Embryonic facial prominence (tissue), 1 donor: ENCODE measurements around the gene NACC2.

Experiments used
- DNase-seq: peaks from one replicate; pipeline ENCODE4 v3.0.0-alpha.2; 2016; ENCODE audit errors: extremely low spot score

NACC2 gene

DNA sequence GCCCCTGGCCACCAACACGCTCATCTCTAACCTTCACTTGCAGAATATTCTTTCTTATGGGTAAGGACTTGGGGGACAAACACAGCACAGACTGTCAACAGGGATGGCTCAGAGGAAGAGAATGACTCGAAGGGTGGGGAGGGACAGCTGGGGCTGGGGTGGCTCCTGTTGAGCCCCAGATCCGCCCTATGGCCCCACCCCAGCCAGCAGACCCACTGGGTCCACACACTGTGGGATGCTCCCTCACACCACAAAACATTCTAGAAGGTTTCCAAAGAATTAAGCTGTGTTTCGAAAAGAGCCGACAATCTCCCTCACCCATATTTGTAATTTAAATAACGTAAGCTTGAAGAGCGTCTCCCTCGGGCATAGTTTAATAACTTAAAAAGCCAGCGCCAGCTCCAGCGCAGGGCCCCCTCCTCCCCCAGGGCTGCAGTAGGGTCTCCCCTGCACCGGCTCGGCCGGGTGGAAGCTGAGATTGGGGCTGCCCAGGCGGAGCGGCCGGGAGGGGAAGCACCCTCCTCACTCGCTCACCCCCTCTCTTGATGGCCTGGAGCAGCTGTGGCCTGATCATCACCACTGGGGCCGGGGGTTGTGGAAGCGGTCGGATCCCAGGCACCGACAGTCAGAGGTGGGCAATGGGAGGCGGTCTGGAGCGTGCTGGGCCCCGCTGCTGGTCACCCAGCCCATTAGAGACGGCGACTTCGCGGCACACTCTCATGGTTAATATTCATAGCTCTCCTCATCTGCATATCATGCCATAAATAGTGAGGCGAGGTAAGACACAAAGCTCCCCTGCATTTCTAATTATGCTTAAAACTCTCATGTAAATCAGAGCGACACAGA lies 37.6 kb downstream of the NACC2 start:
- no peak for DNase-seq

GRCh38 chr9:136056546-136057235 lies 38.4 kb downstream of the NACC2 start:
- DNase-seq, result no peak

- no peak for DNase-seq
Observed at GRCh38 chr9:136055715-136056545, 39.2 kb downstream of the NACC2 start.

GRCh38 chr9:136054798-136055714 lies 40.0 kb downstream of the NACC2 start:
- DNase-seq, result no peak

- no peak for DNase-seq
Observed at GRCh38 chr9:136054146-136054545, 40.9 kb downstream of the NACC2 start.

DNA sequence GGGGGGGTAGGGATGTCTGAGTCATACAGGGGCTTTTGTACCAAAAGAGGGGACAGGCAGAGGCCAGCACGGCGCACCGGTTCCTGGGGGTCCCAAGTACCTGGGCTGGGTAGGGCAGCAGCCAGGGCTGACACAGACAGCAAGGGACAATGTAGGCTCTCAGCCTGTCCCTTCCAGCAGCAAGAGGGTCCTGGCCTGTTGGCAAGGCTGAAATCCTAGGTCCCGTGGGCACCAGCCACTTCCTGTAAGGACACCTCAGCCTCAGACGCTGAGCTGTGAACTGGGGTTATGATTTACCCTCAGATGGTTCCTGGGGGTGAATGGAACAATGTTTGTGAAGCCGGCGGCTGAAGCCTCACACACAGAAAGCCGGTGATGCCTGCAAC lies 41.3 kb downstream of the NACC2 start:
- no peak for DNase-seq

DNA sequence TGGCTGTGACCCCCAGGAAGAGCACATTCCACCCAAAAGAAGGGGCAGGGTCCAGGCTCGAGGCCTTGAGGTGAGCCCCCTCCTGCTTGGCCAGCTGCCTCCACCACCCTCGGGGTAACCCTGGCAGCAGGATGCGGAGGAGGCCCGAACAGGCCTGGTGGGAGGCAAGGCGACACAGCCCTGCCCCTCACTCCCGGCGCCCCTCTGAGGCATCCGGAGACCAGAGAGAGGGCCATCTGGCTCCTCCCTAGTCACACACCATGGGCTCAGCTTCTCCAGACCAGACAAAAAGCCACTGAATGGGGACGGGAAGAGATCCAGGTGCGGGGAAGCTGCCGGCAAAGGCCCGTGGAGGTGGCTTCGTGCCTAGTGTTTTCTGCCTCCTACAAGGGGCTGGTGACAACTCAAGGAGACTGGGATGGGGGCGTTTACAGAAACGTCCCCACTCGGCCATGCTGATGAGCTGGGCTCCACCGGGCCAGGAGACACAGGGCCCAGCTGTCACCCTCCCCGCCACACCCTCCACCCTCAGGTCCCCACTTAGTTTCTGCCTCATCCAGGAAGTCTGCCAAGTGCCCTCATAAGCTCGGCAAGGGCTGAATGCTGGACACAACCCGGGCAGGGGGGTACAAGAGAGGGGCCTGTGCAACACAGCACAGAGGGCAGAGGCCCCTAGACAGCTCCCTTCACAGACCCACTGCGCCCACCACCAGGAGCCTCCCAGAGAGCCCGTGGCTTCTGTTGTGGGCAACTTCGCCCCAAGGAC lies 41.9 kb downstream of the NACC2 start:
- DNase-seq, result no peak

GRCh38 chr9:136052472-136052880 lies 42.6 kb downstream of the NACC2 start:
- DNase-seq, result no peak

GRCh38 chr9:136051837-136052471 lies 43.1 kb downstream of the NACC2 start:
- peak; percentile 82 for DNase-seq

DNA sequence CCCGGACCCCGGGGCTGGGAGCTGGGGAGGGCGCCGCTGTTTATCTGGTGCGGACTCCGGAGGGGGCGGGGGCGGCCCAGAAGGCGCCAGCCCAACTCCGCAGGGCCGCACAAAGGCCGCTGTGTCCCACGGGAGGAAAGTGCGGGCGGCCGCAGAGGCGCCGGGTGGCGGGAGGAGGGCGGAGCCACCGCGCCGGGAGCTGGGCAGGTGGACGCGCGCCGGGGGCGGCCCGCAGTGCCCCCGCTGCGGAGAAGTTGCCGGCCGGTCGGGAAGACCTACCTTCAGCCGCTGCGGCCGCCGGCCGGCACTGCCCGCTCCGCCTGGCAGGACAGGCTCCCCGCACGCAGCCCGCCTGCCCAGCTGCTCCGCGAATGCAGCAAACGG lies 43.6 kb downstream of the NACC2 start:
- DNase-seq, result no peak

DNA sequence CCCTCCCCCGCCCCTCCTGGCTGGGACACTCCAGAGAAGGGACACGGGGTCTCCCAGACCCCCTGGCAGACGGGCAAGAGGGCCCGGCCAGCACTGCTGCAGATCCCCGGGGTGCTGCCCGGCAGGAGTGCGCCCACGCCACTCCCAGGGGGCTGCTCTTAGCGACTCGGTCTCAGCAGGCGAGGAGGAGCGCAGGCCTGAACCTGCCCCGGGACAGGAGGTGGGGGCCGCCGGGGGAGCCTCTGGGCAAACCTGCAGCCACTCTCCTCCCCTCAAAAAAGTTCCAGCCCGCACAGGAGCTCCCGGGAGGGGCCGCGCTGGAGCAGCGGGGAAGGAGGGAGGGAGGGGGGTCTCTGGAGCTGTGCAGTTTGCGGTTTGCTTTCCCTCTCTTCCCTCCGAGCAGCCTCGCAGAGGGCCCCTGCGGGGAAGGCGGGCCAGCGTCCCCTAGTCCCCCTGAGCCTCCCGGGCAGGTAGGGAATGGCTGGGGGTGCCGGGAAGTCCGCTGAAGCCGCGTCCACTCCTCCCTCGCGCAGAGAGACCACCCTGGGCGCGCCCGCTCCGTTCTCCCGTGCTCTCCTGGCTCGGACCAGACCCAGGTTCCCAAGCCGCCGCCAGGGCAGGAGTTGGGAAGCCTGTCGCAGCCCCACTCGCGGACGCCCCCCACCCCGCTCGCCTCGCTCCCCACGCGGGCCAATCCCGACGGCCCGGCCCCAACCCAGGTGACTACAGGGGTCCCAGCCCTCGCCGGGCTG lies 44.2 kb downstream of the NACC2 start:
- DNase-seq, result peak; percentile 62

- no peak for DNase-seq
Observed at GRCh38 chr9:136050266-136050700, 44.8 kb downstream of the NACC2 start.

DNA sequence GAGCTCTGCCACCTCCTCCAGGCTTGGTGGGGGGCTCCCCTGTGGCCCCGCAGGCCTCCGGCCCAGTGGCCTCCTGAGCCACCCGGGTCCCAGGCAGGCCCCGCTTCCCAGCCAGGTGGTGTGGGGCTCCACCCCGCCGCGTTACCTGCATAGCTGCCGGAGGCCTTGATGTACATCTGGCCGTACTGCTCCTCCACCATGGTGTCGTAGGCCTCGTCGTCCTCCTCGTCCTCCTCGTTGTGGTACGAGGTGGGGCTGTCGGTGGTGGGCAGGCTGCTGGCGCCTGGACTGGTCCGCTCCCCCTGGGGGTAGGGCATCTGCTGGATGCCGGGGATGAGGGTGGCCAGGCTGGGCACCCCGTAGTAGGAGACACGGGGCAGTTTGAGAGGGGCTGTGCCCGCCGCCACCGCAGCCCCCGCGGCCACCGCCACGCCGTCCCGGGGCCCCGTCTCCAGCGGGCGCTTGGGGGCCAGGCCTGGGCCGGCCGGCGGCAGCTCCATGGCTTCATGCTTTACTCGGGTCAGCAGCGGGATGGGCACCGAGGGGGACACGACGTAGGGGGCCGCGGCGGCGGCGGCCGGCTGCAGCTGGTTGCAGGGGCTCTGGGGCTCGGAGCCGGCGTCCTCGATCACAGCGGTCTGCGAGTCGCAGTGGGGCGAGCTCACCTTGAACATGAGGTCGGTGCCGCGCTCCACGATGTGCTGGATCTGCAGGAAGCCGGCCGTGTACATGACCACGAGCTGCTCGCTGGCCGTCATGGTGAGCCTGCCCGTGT lies 45.4 kb downstream of the NACC2 start:
- no peak for DNase-seq

- no peak for DNase-seq
Observed at GRCh38 chr9:136048560-136049411, 46.3 kb downstream of the NACC2 start.

GRCh38 chr9:136047775-136048559 lies 47.1 kb downstream of the NACC2 start:
- no peak for DNase-seq

DNA sequence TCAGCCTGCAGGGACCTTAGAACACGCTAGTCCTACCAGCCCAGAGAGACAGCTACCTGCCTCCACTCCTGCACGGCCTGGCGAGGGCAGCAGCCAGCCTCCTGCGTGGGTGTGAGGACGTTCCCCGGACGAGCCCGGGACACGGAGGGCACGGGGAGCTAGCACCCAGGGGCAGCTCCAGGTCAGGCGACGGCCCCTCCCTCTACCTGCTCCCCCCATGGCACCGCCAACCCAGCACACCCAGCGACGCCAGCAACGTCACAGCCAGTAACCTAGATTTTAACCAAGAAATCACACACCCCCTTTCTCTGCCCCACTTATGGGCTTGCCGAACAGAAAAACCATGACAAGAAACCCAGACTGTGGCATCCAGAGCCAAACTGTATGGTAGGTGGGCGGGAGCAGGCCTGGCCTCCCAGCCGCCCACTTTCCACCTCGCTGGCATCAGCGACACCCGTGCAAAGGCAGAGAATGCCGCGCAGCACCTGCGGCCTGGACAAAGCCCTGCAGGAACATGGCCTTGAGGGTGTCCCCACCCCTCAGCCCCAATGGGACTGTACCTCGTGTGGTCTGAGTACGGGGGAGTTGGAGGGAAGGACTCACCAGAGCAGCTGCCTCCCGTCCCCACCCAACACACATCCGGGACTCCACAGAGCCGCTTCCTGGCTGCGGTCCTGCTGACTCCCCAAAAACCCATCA lies 47.9 kb downstream of the NACC2 start:
- DNase-seq, result no peak
